Left lung (tissue), 10 donors: Measurements from ENCODE around the gene TP53AIP1. TPM values are rescaled to one million over a fixed set of nuclear protein-coding genes. Genes with fewer than 3 reads are reported as not detected.

ENCODE experiments used
- ATAC-seq: fragments of 200-7000 bp; cut with Tn5 transposase; one replicate; pipeline ENCODE4 v1.9.1; 2020; ENCODE audit warnings: moderate library complexity
- DNase-seq, 4 donors: peaks; one replicate each; pipeline ENCODE4 v3.0.0-alpha.2; 2013 to 2020
- H3K27ac ChIP-seq, 2 donors: fragments of 200-600 bp; sonication (generic) in 1 of 2; one replicate each; pipeline versions ENCODE4 v1.5.0 to v1.8.0; 2020 to 2021
- H3K27me3 ChIP-seq, 2 donors: fragments of 200-600 bp; sonication (generic) in 1 of 2; one replicate each; pipeline versions ENCODE4 v1.5.0 to v1.8.0; 2020 to 2021
- H3K36me3 ChIP-seq, 2 donors: fragments of 200-600 bp; sonication (generic) in 1 of 2; one replicate each; pipeline versions ENCODE4 v1.5.0 to v1.8.0; 2020 to 2021
- H3K4me1 ChIP-seq, 2 donors: fragments of 200-600 bp; one replicate each; pipeline ENCODE4 v1.8.0; 2021
- H3K4me3 ChIP-seq, 2 donors: fragments of 200-600 bp; sonication (generic) in 1 of 2; one replicate each; pipeline versions ENCODE4 v1.5.0 to v1.8.0; 2020 to 2021; ENCODE audit warnings: mild to moderate bottlenecking in 1 of 2
- H3K9me3 ChIP-seq, 2 donors: fragments of 200-600 bp; sonication (generic) in 1 of 2; one replicate each; pipeline versions ENCODE4 v1.5.0 to v1.8.0; 2020 to 2021
- CTCF ChIP-seq, 2 donors: fragments of 200-600 bp; sonication (generic) in 1 of 2; IDR thresholded peaks; one replicate each; pipeline versions ENCODE4 v1.5.0 to v1.8.0; 2021; ENCODE audit warnings: antibody characterized with exemption in 2 of 2
- intact Hi-C, 2 donors: fragments of 100-400 bp; cut with DNase I; formaldehyde crosslinking; loops; one replicate each; pipeline versions ENCODE4 v1.11.2 to v1.14.2; 2022
- polyA plus RNA-seq, 6 donors: library from polyadenylated mRNA; unstranded; fragments of 120-200 nt; gene quantifications; one replicate each; pipeline ENCODE4 v1.2.1, GENCODE V29; 2013; ENCODE audit not compliant: insufficient read length in 6 of 6
- total RNA-seq, 2 donors: library from RNA; stranded (reverse); fragmentation: NEBNext Ultra II Directional; extraction: Animal tissue kit (Norgen Biotek cat#: 25700); gene quantifications; one replicate each; pipeline ENCODE4 v1.2.1, GENCODE V29; 2021
- donor health status: DM: no; HTN: yes; CAD: no.
- donor health status: DM: no; HTN: no; CAD: no.

TP53AIP1 gene
- total and polyA plus RNA-seq, 8 donors = 0.31 to 1.4 (median 0.59) TPM; not detected in 1

GRCh38 chr11:128955636-128956035 lies 13.0 kb upstream of the TP53AIP1 start:
- H3K36me3 ChIP-seq = no peaks in the 10 kb centered on the region
- H3K4me3 ChIP-seq = no peak overlapping the region
- DNase-seq = no peak
- H3K9me3 ChIP-seq = no peaks in the 10 kb centered on the region
- H3K4me1 ChIP-seq = no peaks in the 10 kb centered on the region
- intact Hi-C loops = loop anchor here (2.0 to 10.0 kb wide), 2 partner anchors 71 kb away; no protein-coding TSS in a partner anchor
- H3K27ac ChIP-seq = no peak overlapping the region
- no peaks in the 10 kb centered on the region for H3K27me3 ChIP-seq
- no peak for ATAC-seq
- TF ChIP-seq CTCF (IDR thresholded peaks at IDR 0.05) = no peak

GRCh38 chr11:128953151-128953550 lies 10.5 kb upstream of the TP53AIP1 start:
- Histone ChIP-seq H3K27me3 (no peaks in the 10 kb centered on the region), H3K4me1 (no peaks in the 10 kb centered on the region), H3K9me3 (no peaks in the 10 kb centered on the region), H3K4me3 (no peak overlapping the region), H3K27ac (no peak overlapping the region), H3K36me3 (no peaks in the 10 kb centered on the region)
- intact Hi-C loops = loop anchor here in 1 of 2 donors (10.0 kb wide), 1 partner anchor 68 kb away; no protein-coding TSS in a partner anchor
- TF ChIP-seq CTCF (IDR thresholded peaks at IDR 0.05) = no peak
- ATAC-seq (no peak), DNase-seq (no peak)

GRCh38 chr11:128949791-128950454 lies 7.3 kb upstream of the TP53AIP1 start:
- no peaks in the 10 kb centered on the region for H3K36me3 ChIP-seq
- no peak overlapping the region for H3K4me3 ChIP-seq
- H3K27me3 ChIP-seq = no peaks in the 10 kb centered on the region
- intact Hi-C loops = loop anchor here in 1 of 2 donors (10.0 kb wide), 1 partner anchor 65 kb away; no protein-coding TSS in a partner anchor
- H3K27ac ChIP-seq = no peak overlapping the region
- DNase-seq (peak in 2 of 4 donors; percentile 54 to 80), ATAC-seq (no peak)
- no peaks in the 10 kb centered on the region for H3K4me1 ChIP-seq
- TF ChIP-seq CTCF (IDR thresholded peaks at IDR 0.05) = no peak
- H3K9me3 ChIP-seq = no peaks in the 10 kb centered on the region

- intact Hi-C loops = no loop called here
- no peak for DNase-seq
- H3K27ac ChIP-seq = no peak overlapping the region
- H3K4me3 ChIP-seq = no peak overlapping the region
- no peak for TF ChIP-seq CTCF (IDR thresholded peaks at IDR 0.05)
- no peaks in the 10 kb centered on the region for H3K36me3 ChIP-seq
- H3K27me3 ChIP-seq = no peaks in the 10 kb centered on the region
- ATAC-seq = no peak
- no peaks in the 10 kb centered on the region for H3K9me3 ChIP-seq
- H3K4me1 ChIP-seq = no peaks in the 10 kb centered on the region
These were observed 5.9 kb upstream of the TP53AIP1 start for GRCh38 chr11:128948583-128948982.

GRCh38 chr11:128947773-128948172 lies 5.1 kb upstream of the TP53AIP1 start:
- TF ChIP-seq CTCF (IDR thresholded peaks at IDR 0.05) = no peak
- ATAC-seq = no peak
- Histone ChIP-seq H3K27ac (no peak overlapping the region), H3K9me3 (no peaks in the 10 kb centered on the region), H3K4me3 (no peak overlapping the region), H3K36me3 (no peaks in the 10 kb centered on the region), H3K4me1 (no peaks in the 10 kb centered on the region), H3K27me3 (peaks cover 0 to 2% of the 10 kb centered on the region in 2 donors)
- no peak for DNase-seq
- intact Hi-C loops = no loop called here
